Suprapubic skin (tissue), 4 donors: ENCODE results near the gene PLEKHA1. TPM values are rescaled to one million over a fixed set of nuclear protein-coding genes. Genes with fewer than 3 reads are reported as not detected.

Source experiments
- DNase-seq, 2 donors: peaks; one replicate each; pipeline ENCODE4 v3.0.0-alpha.2; 2019; ENCODE audit warnings: low spot score in 2 of 2
- H3K27ac ChIP-seq: fragments of 200-600 bp; sonication (generic); one replicate; pipeline ENCODE4 v1.5.1; 2019
- H3K27me3 ChIP-seq: fragments of 200-600 bp; sonication (generic); one replicate; pipeline ENCODE4 v1.5.1; 2019
- H3K36me3 ChIP-seq: fragments of 200-600 bp; sonication (generic); one replicate; pipeline ENCODE4 v1.5.1; 2019
- H3K4me1 ChIP-seq: fragments of 200-600 bp; sonication (generic); one replicate; pipeline ENCODE4 v1.5.1; 2019
- H3K4me3 ChIP-seq: fragments of 200-600 bp; sonication (generic); one replicate; pipeline ENCODE4 v1.5.1; 2019; ENCODE audit warnings: mild to moderate bottlenecking
- H3K9me3 ChIP-seq: fragments of 200-600 bp; sonication (generic); one replicate; pipeline ENCODE4 v1.5.1; 2019
- CTCF ChIP-seq, 2 donors: fragments of 200-600 bp in 1 of 2; fragments of 450-650 bp in 1 of 2; sonication (generic) in 1 of 2; IDR thresholded peaks; one replicate each; pipeline ENCODE4 v1.5.1; 2016 to 2019; ENCODE audit warnings: antibody characterized with exemption in 2 of 2, mild to moderate bottlenecking in 1 of 2, moderate library complexity in 1 of 2
- EP300 ChIP-seq: sonication (generic); formaldehyde crosslinking; IDR thresholded peaks from one replicate; pipeline ENCODE4 v1.6.1; 2017; ENCODE audit warnings: antibody characterized with exemption
- POLR2A ChIP-seq, 2 donors: fragments of 450-650 bp; IDR thresholded peaks; one replicate each; pipeline ENCODE4 v1.6.1; 2017; ENCODE audit warnings: antibody characterized with exemption in 2 of 2, mild to moderate bottlenecking in 2 of 2, moderate library complexity in 2 of 2
- POLR2AphosphoS5 ChIP-seq, 3 donors: sonication (generic); formaldehyde crosslinking; IDR thresholded peaks; one replicate each; pipeline ENCODE4 v1.6.1; 2017; ENCODE audit warnings: antibody characterized with exemption in 3 of 3
- WGBS: methylation state at CpG from one replicate; pipeline ENCODE4 v1.1.5; 2018; 5-methylcytosine and 5-hydroxymethylcytosine counted together
- total RNA-seq, 4 donors: library from RNA; depleted of rRNA; stranded (reverse); fragments of >200 nt; gene quantifications; one replicate each; pipeline ENCODE4 v1.1.0, GENCODE V29; 2016

PLEKHA1 gene
- total RNA-seq, 4 donors from 2014 or later = 68.2 to 91.6 (median 78.8) TPM

GRCh38 chr10:122379041-122379440 lies 4.5 kb downstream of the PLEKHA1 start:
- Histone ChIP-seq H3K27ac (no peak overlapping the region), H3K9me3 (no peaks in the 10 kb centered on the region), H3K36me3 (no peaks in the 10 kb centered on the region), H3K4me3 (no peak overlapping the region), H3K4me1 (peaks cover 38% of the 10 kb centered on the region), H3K27me3 (no peaks in the 10 kb centered on the region)
- no peak for DNase-seq
- WGBS = 70% methylated on average over 5 of the region's 5 CpGs
- no peak for TF ChIP-seq CTCF (IDR thresholded peaks at IDR 0.05)
- no peak for TF ChIP-seq POLR2A (IDR thresholded peaks at IDR 0.05)
- no peak for TF ChIP-seq POLR2AphosphoS5 (IDR thresholded peaks at IDR 0.05)

GRCh38 chr10:122379537-122379936 lies 5.0 kb downstream of the PLEKHA1 start:
- Histone ChIP-seq H3K27ac (no peak overlapping the region), H3K9me3 (no peaks in the 10 kb centered on the region), H3K4me1 (peaks cover 37% of the 10 kb centered on the region), H3K36me3 (no peaks in the 10 kb centered on the region), H3K4me3 (no peak overlapping the region), H3K27me3 (no peaks in the 10 kb centered on the region)
- no peak for DNase-seq
- 91% methylated on average over 2 of the region's 2 CpGs for WGBS
- TF ChIP-seq POLR2AphosphoS5 (IDR thresholded peaks at IDR 0.05) (no peak), CTCF (IDR thresholded peaks at IDR 0.05) (no peak), EP300 (no peak), POLR2A (IDR thresholded peaks at IDR 0.05) (no peak)

GRCh38 chr10:122380703-122381102 lies 6.2 kb downstream of the PLEKHA1 start:
- Histone ChIP-seq H3K4me3 (no peak overlapping the region), H3K9me3 (no peaks in the 10 kb centered on the region), H3K4me1 (peaks cover 33% of the 10 kb centered on the region), H3K27me3 (no peaks in the 10 kb centered on the region), H3K36me3 (no peaks in the 10 kb centered on the region), H3K27ac (no peak overlapping the region)
- no peak for DNase-seq
- 73% methylated on average over 4 of the region's 4 CpGs for WGBS
- TF ChIP-seq EP300 (no peak), POLR2A (IDR thresholded peaks at IDR 0.05) (no peak), POLR2AphosphoS5 (IDR thresholded peaks at IDR 0.05) (no peak), CTCF (IDR thresholded peaks at IDR 0.05) (no peak)

GRCh38 chr10:122381680-122382079 lies 7.2 kb downstream of the PLEKHA1 start:
- Histone ChIP-seq H3K4me3 (no peak overlapping the region), H3K36me3 (no peaks in the 10 kb centered on the region), H3K27me3 (no peaks in the 10 kb centered on the region), H3K4me1 (peaks cover 28% of the 10 kb centered on the region), H3K27ac (no peak overlapping the region), H3K9me3 (no peaks in the 10 kb centered on the region)
- TF ChIP-seq CTCF (IDR thresholded peaks at IDR 0.05) = no peak
- TF ChIP-seq EP300 = no peak
- TF ChIP-seq POLR2AphosphoS5 (IDR thresholded peaks at IDR 0.05) = no peak
- no peak for TF ChIP-seq POLR2A (IDR thresholded peaks at IDR 0.05)
- DNase-seq = no peak
- 93% methylated on average over 2 of the region's 2 CpGs for WGBS

GRCh38 chr10:122386514-122386913 lies 12.0 kb downstream of the PLEKHA1 start:
- Histone ChIP-seq H3K4me3 (no peak overlapping the region), H3K9me3 (no peaks in the 10 kb centered on the region), H3K27me3 (no peaks in the 10 kb centered on the region), H3K4me1 (peaks cover 11% of the 10 kb centered on the region), H3K27ac (no peak overlapping the region), H3K36me3 (no peaks in the 10 kb centered on the region)
- 57% methylated on average over 2 of the region's 2 CpGs for WGBS
- TF ChIP-seq POLR2A (IDR thresholded peaks at IDR 0.05) (no peak), EP300 (no peak), POLR2AphosphoS5 (IDR thresholded peaks at IDR 0.05) (no peak), CTCF (IDR thresholded peaks at IDR 0.05) (no peak)
- no peak for DNase-seq
